K562 treated with DMSO at 1 percent for 12 hours (cell line): ENCODE results near the gene NT5C3A. TPM values are rescaled to one million over a fixed set of nuclear protein-coding genes. Genes with fewer than 3 reads are reported as not detected.

Source experiments
- total RNA-seq: library from RNA; unstranded; fragments of 300-600 nt; gene quantifications from 2 replicates; pipeline ENCODE4 v1.2.3, GENCODE V29; 2022; ENCODE audit not compliant: insufficient read depth

NT5C3A gene
- 10.2 and 23.5 TPM in 2 replicates for total RNA-seq

DNA sequence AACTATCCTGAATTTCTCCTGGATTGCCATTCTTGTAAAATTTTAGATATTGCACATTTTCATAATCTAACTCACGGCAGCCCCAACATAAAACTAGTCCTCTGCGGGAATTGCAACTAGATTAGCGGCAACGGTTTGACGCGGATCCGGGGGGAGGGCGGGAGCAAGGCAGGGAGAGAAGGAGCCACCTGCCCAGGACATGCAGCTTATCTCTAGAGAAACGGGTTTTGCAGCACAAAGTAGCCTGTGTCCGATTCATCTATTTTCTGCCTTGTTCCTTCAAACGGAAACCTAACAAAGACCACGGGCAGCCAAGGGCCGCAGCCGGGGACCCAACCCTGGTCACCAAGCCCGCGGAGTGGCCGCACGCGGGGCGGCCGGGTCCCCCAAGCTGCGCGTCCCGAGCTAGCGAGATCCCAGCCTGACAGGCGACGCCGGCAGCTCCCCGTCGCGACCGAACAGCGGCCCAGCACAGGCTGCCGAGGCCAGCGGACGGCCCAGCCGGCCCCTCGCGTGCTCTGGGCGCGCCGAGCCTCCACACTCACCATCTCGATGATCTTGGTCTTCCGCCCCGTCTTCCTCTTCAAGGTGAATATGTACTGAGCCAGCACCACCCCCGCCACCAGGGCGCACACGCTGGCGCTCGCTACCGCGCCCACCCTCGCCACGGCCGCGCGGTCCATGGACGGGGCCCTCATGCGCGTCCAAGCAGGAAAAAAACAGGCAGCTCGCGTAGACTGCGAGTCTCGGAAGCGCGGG lies at the start of gene NT5C3A:
Gene NT5C3A, minus strand, starts transcription at position 754 of the 759 bp plus-strand sequence. Its CDS starts 71 bp downstream, at position 683.

DNA sequence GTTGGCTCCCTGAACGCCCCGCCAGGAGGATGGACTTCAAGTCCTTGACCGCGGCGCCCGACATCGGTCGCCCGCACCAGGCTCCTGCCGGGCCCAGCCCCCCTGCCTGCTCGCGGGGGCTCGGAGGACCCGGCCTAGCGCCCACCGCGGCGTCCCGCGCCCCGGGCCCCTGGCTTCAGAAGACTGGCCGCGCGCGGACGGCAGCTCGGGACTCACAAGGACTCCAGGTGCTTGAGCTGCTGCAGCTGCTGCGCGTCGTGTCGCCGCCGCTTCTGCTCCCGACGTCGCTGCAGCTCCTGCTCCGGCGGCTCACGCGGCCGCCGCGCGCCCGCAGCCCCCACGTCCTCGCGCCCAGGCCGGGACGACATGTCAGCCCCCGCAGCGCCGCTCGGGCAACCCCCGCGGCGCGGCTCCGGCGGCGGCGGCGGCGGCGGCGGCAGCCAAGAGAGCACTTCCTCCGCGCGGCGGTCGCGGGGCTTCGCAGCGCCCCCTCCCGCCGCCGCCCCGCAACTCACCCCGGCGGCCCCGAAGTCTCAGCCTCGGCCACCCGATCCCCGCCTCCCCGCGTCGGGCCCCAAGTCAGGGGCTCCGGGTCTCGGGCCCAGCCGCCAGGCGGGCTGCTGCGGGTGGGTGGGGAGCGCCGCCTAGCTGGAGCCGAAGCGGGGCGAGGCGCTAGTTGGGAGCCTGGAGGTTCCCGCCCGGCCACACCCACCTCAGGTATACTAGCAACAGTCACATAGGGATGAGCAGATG lies 46.6 kb upstream of the NT5C3A start, which contains the start of gene RP9:
Gene RP9, minus strand, starts transcription at position 400 of the 753 bp plus-strand sequence. Its CDS starts 32 bp downstream, at position 368.

Other genes starting within 250 kb of the NT5C3A start
- gene KBTBD2, start 171.0 kb downstream of the NT5C3A start, total RNA-seq = 14.7 and 33.8 TPM in 2 replicates
- gene FKBP9, start 105.3 kb downstream of the NT5C3A start, total RNA-seq = 26.3 and 47.8 TPM in 2 replicates
- gene RP9, start 46.6 kb upstream of the NT5C3A start, total RNA-seq = 21.9 and 23.8 TPM in 2 replicates
- 1.7 and 2.5 TPM in 2 replicates for gene BBS9, start 66.8 kb upstream of the NT5C3A start, total RNA-seq